Duodenal mucosa (tissue), 2 donors: ENCODE measurements around the gene EVC.

Source experiments
- H3K27ac ChIP-seq: one replicate; pipeline ENCODE4 v1.7.0; 2013; ENCODE audit warnings: low read depth, low read length
- H3K27me3 ChIP-seq, 2 donors: one replicate each; pipeline ENCODE4 v1.7.0; 2013; ENCODE audit warnings: low read length in 2 of 2, control low read depth in 1 of 2; ENCODE audit not compliant: insufficient read depth in 2 of 2, control insufficient read depth in 1 of 2
- H3K36me3 ChIP-seq, 2 donors: one replicate each; pipeline ENCODE4 v1.7.0; 2013; ENCODE audit warnings: low read length in 2 of 2, control low read depth in 1 of 2; ENCODE audit not compliant: insufficient read depth in 2 of 2, control insufficient read depth in 1 of 2
- H3K4me1 ChIP-seq, 2 donors: one replicate each; pipeline ENCODE4 v1.7.0; 2013; ENCODE audit warnings: low read length in 2 of 2, control low read depth in 1 of 2; ENCODE audit not compliant: insufficient read depth in 2 of 2, control insufficient read depth in 1 of 2
- H3K4me3 ChIP-seq, 2 donors: one replicate each; pipeline ENCODE4 v1.7.0; 2013; ENCODE audit warnings: low read length in 2 of 2, low read depth in 1 of 2
- H3K9ac ChIP-seq, 2 donors: one replicate each; pipeline ENCODE4 v1.7.0; 2013; ENCODE audit warnings: low read length in 2 of 2, low read depth in 1 of 2
- H3K9me3 ChIP-seq, 2 donors: one replicate each; pipeline ENCODE4 v1.7.0; 2013; ENCODE audit warnings: low read length in 2 of 2, control low read depth in 1 of 2; ENCODE audit not compliant: control insufficient read depth in 1 of 2

The EVC gene

GRCh38 chr4:5691491-5692132 is 19.4 kb upstream of the EVC start:
- no peaks in the 10 kb centered on the region for H3K27me3 ChIP-seq
- H3K36me3 ChIP-seq, result peaks cover 0 to 6% of the 10 kb centered on the region in 2 donors
- no peak overlapping the region for H3K4me3 ChIP-seq
- H3K27ac ChIP-seq, result no peak overlapping the region
- H3K4me1 ChIP-seq, result no peaks in the 10 kb centered on the region
- no peak overlapping the region for H3K9ac ChIP-seq
- H3K9me3 ChIP-seq, result no peaks in the 10 kb centered on the region

GRCh38 chr4:5693871-5694270 is 17.1 kb upstream of the EVC start:
- H3K27ac ChIP-seq, result no peak overlapping the region
- no peaks in the 10 kb centered on the region for H3K27me3 ChIP-seq
- no peaks in the 10 kb centered on the region for H3K4me1 ChIP-seq
- no peak overlapping the region for H3K4me3 ChIP-seq
- H3K9ac ChIP-seq, result no peak overlapping the region
- H3K9me3 ChIP-seq, result no peaks in the 10 kb centered on the region
- H3K36me3 ChIP-seq, result no peaks in the 10 kb centered on the region

GRCh38 chr4:5696341-5696740 is 14.7 kb upstream of the EVC start:
- Histone ChIP-seq H3K27ac (no peak overlapping the region), H3K4me1 (no peaks in the 10 kb centered on the region), H3K4me3 (no peak overlapping the region), H3K36me3 (no peaks in the 10 kb centered on the region), H3K9ac (no peak overlapping the region), H3K27me3 (no peaks in the 10 kb centered on the region), H3K9me3 (no peaks in the 10 kb centered on the region)

- no peaks in the 10 kb centered on the region for H3K4me1 ChIP-seq
- no peak overlapping the region for H3K27ac ChIP-seq
- no peaks in the 10 kb centered on the region for H3K9me3 ChIP-seq
- H3K9ac ChIP-seq, result no peak overlapping the region
- no peaks in the 10 kb centered on the region for H3K27me3 ChIP-seq
- H3K36me3 ChIP-seq, result no peaks in the 10 kb centered on the region
- H3K4me3 ChIP-seq, result no peak overlapping the region
Observed at GRCh38 chr4:5700459-5700858, 10.5 kb upstream of the EVC start.

- Histone ChIP-seq H3K27me3 (peaks cover under 1% of the 10 kb centered on the region in 2 donors), H3K4me1 (no peaks in the 10 kb centered on the region), H3K4me3 (no peak overlapping the region), H3K36me3 (no peaks in the 10 kb centered on the region), H3K9ac (no peak overlapping the region), H3K9me3 (no peaks in the 10 kb centered on the region), H3K27ac (no peak overlapping the region)
Observed at GRCh38 chr4:5701971-5702370, 9.0 kb upstream of the EVC start.

GRCh38 chr4:5703831-5704230 is 7.2 kb upstream of the EVC start:
- H3K9me3 ChIP-seq, result no peaks in the 10 kb centered on the region
- no peak overlapping the region for H3K27ac ChIP-seq
- peaks cover 0 to 4% of the 10 kb centered on the region in 2 donors for H3K4me1 ChIP-seq
- peaks cover 11 to 12% of the 10 kb centered on the region in 2 donors for H3K27me3 ChIP-seq
- H3K4me3 ChIP-seq, result no peak overlapping the region
- H3K9ac ChIP-seq, result no peak overlapping the region
- H3K36me3 ChIP-seq, result no peaks in the 10 kb centered on the region

- Histone ChIP-seq H3K27ac (no peak overlapping the region), H3K27me3 (peaks cover 11 to 17% of the 10 kb centered on the region in 2 donors), H3K4me1 (peaks cover 0 to 4% of the 10 kb centered on the region in 2 donors), H3K36me3 (no peaks in the 10 kb centered on the region), H3K9ac (no peak overlapping the region), H3K9me3 (no peaks in the 10 kb centered on the region), H3K4me3 (no peak overlapping the region)
Observed at GRCh38 chr4:5704276-5704675, 6.7 kb upstream of the EVC start.

GRCh38 chr4:5705647-5706320 is 5.2 kb upstream of the EVC start:
- H3K27me3 ChIP-seq, result peaks cover 22 to 23% of the 10 kb centered on the region in 2 donors
- H3K4me1 ChIP-seq, result peaks cover 3 to 4% of the 10 kb centered on the region in 2 donors
- H3K4me3 ChIP-seq, result no peak overlapping the region
- H3K9me3 ChIP-seq, result no peaks in the 10 kb centered on the region
- H3K9ac ChIP-seq, result no peak overlapping the region
- H3K36me3 ChIP-seq, result no peaks in the 10 kb centered on the region
- H3K27ac ChIP-seq, result no peak overlapping the region

- H3K4me1 ChIP-seq, result peaks cover 3 to 4% of the 10 kb centered on the region in 2 donors
- H3K9me3 ChIP-seq, result no peaks in the 10 kb centered on the region
- peaks cover 24 to 27% of the 10 kb centered on the region in 2 donors for H3K27me3 ChIP-seq
- no peak overlapping the region for H3K27ac ChIP-seq
- H3K9ac ChIP-seq, result no peak overlapping the region
- no peak overlapping the region for H3K4me3 ChIP-seq
- no peaks in the 10 kb centered on the region for H3K36me3 ChIP-seq
Observed at GRCh38 chr4:5706486-5707290, 4.3 kb upstream of the EVC start.

GRCh38 chr4:5707366-5707765 is 3.6 kb upstream of the EVC start:
- Histone ChIP-seq H3K4me3 (peak overlapping the region in 1 of 2 donors; percentile 61), H3K4me1 (peaks cover 6 to 9% of the 10 kb centered on the region in 2 donors), H3K27ac (no peak overlapping the region), H3K9ac (no peak overlapping the region), H3K36me3 (no peaks in the 10 kb centered on the region), H3K27me3 (peaks cover 28 to 33% of the 10 kb centered on the region in 2 donors), H3K9me3 (no peaks in the 10 kb centered on the region)
